ENCODE measurements around the gene CHP2. TPM values are rescaled to one million over a fixed set of nuclear protein-coding genes. Genes with fewer than 3 reads are reported as not detected.

CHP2 gene
- total RNA-seq, 2 experiments from 2014 or later, result not detected

GRCh38 chr16:23801378-23801777 lies 46.6 kb downstream of the CHP2 start:
- intact Hi-C loops (cut with micrococcal nuclease; ENCODE audit: unreplicated experiment), result loop anchor here (1.0 to 5.0 kb wide), 4 partner anchors 76 to 703 kb away; no protein-coding TSS in a partner anchor
- POLR2A ChIA-PET, result interaction anchor here (0.6 to 1.1 kb wide), 2 partner anchors 75 to 212 kb away, joined by 3 read pairs; no protein-coding TSS in a partner anchor

DNA sequence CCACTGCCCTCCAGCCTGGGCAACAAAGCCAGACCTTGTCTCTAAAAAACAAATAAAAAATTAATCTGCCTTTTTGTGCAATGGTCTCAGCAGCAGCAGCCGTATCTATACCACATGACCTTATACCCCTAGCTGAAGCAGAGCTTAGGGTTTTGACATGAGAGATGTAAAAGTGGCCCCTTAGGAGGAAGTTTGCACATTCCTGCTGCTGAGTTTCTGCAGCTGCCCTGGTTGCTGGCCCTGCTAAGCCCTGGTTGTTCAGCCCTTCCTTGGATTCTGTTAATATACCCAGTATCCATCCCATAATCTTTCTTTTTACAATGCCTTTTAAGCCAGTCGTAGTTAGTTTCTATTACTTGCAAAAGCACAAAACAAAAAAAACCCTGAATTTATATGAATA lies 48.0 kb downstream of the CHP2 start:
- no peak for DNase-seq (ENCODE audit: low spot score)
- CTCF ChIA-PET (ENCODE audit: unreplicated experiment), result interaction anchor here (1.2 to 2.1 kb wide), 3 partner anchors 212 to 256 kb away, joined by 3 to 9 read pairs (median 8); no protein-coding TSS in a partner anchor
- POLR2A ChIA-PET, result interaction anchor here (0.7 to 2.2 kb wide), 3 partner anchors 149 to 235 kb away, joined by 3 to 12 read pairs (median 3); no protein-coding TSS in a partner anchor
- no peak overlapping the region for H3K4me3 ChIP-seq (ENCODE audit: low read depth, low read length, poor library complexity, severe bottlenecking)
- peaks cover 40% of the 10 kb centered on the region for H3K4me1 ChIP-seq (ENCODE audit: insufficient read depth, low read length, poor library complexity, severe bottlenecking)
- no peak overlapping the region for H3K4me2 ChIP-seq (ENCODE audit: low read length)
- intact Hi-C loops (cut with micrococcal nuclease; ENCODE audit: unreplicated experiment), result loop anchor here (1.0 to 5.0 kb wide), 4 partner anchors 35 to 450 kb away; no protein-coding TSS in a partner anchor
- TF ChIP-seq, protein P1, sequence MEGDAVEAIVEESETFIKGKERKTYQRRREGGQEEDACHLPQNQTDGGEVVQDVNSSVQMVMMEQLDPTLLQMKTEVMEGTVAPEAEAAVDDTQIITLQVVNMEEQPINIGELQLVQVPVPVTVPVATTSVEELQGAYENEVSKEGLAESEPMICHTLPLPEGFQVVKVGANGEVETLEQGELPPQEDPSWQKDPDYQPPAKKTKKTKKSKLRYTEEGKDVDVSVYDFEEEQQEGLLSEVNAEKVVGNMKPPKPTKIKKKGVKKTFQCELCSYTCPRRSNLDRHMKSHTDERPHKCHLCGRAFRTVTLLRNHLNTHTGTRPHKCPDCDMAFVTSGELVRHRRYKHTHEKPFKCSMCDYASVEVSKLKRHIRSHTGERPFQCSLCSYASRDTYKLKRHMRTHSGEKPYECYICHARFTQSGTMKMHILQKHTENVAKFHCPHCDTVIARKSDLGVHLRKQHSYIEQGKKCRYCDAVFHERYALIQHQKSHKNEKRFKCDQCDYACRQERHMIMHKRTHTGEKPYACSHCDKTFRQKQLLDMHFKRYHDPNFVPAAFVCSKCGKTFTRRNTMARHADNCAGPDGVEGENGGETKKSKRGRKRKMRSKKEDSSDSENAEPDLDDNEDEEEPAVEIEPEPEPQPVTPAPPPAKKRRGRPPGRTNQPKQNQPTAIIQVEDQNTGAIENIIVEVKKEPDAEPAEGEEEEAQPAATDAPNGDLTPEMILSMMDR (conservative IDR thresholded peaks at IDR 0.05; ENCODE audit: low read length), result no peak
- TF ChIP-seq EZH2phosphoT487 (IDR thresholded peaks at IDR 0.05; ENCODE audit: borderline replicate concordance, low read depth, low read length), result no peak
- no peaks in the 10 kb centered on the region for H3K9me2 ChIP-seq (ENCODE audit: insufficient read depth, low read length)
- no peak overlapping the region for H3K27ac ChIP-seq (ENCODE audit: low read depth, low read length, poor library complexity, severe bottlenecking)
- H3K9me3 ChIP-seq (ENCODE audit: low read length), result no peaks in the 10 kb centered on the region
- H3K79me2 ChIP-seq (ENCODE audit: insufficient read depth, low read depth, low read length), result no peaks in the 10 kb centered on the region
- no TSS peak for BruUV-seq (replicated peaks)
- no peak overlapping the region for H2AFZ ChIP-seq (ENCODE audit: low read length)
- no peaks in the 10 kb centered on the region for H4K20me1 ChIP-seq (ENCODE audit: insufficient read depth, low read length)
- H3K36me3 ChIP-seq (ENCODE audit: insufficient read depth, low read length), result no peaks in the 10 kb centered on the region

More at GRCh38 chr16:23801378-23801777, 46.6 kb downstream of the CHP2 start:
- Histone ChIP-seq H3K9me3 (ENCODE audit: low read length) (no peaks in the 10 kb centered on the region), H3K4me2 (ENCODE audit: low read length) (no peak overlapping the region), H3K4me3 (ENCODE audit: low read depth, low read length, poor library complexity, severe bottlenecking) (no peak overlapping the region), H2AFZ (ENCODE audit: low read length) (no peak overlapping the region), H3K4me1 (ENCODE audit: insufficient read depth, low read length, poor library complexity, severe bottlenecking) (peaks cover 26% of the 10 kb centered on the region), H3K36me3 (ENCODE audit: insufficient read depth, low read length) (no peaks in the 10 kb centered on the region), H4K20me1 (ENCODE audit: insufficient read depth, low read length) (no peaks in the 10 kb centered on the region), H3K9me2 (ENCODE audit: insufficient read depth, low read length) (no peaks in the 10 kb centered on the region), H3K79me2 (ENCODE audit: insufficient read depth, low read depth, low read length) (no peaks in the 10 kb centered on the region), H3K27ac (ENCODE audit: low read depth, low read length, poor library complexity, severe bottlenecking) (no peak overlapping the region)
- CTCF ChIA-PET (ENCODE audit: unreplicated experiment), result no interaction called here
- peak; percentile 77 for DNase-seq (ENCODE audit: low spot score)
- no TSS peak for BruUV-seq (replicated peaks)
- TF ChIP-seq, protein P1 (conservative IDR thresholded peaks at IDR 0.05; ENCODE audit: low read length), result peak; percentile 77
- TF ChIP-seq EZH2phosphoT487 (IDR thresholded peaks at IDR 0.05; ENCODE audit: borderline replicate concordance, low read depth, low read length), result no peak

- Histone ChIP-seq H3K27ac (ENCODE audit: low read depth, low read length, poor library complexity, severe bottlenecking) (no peak overlapping the region), H3K9me3 (ENCODE audit: low read length) (no peaks in the 10 kb centered on the region), H3K4me2 (ENCODE audit: low read length) (peak overlapping the region; percentile 48), H3K4me3 (ENCODE audit: low read depth, low read length, poor library complexity, severe bottlenecking) (peak overlapping the region; percentile 24), H3K79me2 (ENCODE audit: insufficient read depth, low read depth, low read length) (no peaks in the 10 kb centered on the region), H3K9me2 (ENCODE audit: insufficient read depth, low read length) (no peaks in the 10 kb centered on the region), H3K36me3 (ENCODE audit: insufficient read depth, low read length) (no peaks in the 10 kb centered on the region), H4K20me1 (ENCODE audit: insufficient read depth, low read length) (no peaks in the 10 kb centered on the region), H2AFZ (ENCODE audit: low read length) (peak overlapping the region; percentile 94), H3K4me1 (ENCODE audit: insufficient read depth, low read length, poor library complexity, severe bottlenecking) (peaks cover 48% of the 10 kb centered on the region)
- no TSS peak for BruUV-seq (replicated peaks)
- CTCF ChIA-PET (ENCODE audit: unreplicated experiment), result interaction anchor here (1.0 to 2.1 kb wide), 4 partner anchors 207 to 255 kb away, joined by 3 to 11 read pairs (median 8); no protein-coding TSS in a partner anchor
- DNase-seq (ENCODE audit: low spot score), result peak; percentile 87
- intact Hi-C loops (cut with micrococcal nuclease; ENCODE audit: unreplicated experiment), result loop anchor here (1.0 to 5.0 kb wide), 4 partner anchors 34 to 449 kb away; no protein-coding TSS in a partner anchor
- TF ChIP-seq EZH2phosphoT487 (IDR thresholded peaks at IDR 0.05; ENCODE audit: borderline replicate concordance, low read depth, low read length), result no peak
- TF ChIP-seq, protein P1 (conservative IDR thresholded peaks at IDR 0.05; ENCODE audit: low read length), result peak; percentile 95
- POLR2A ChIA-PET, result interaction anchor here (0.9 to 2.2 kb wide), 4 partner anchors 203 to 687 kb away, joined by 3 to 12 read pairs (median 4); no protein-coding TSS in a partner anchor
Measured at GRCh38 chr16:23803591-23804123, 48.8 kb downstream of the CHP2 start.
